Activated effector memory CD4-positive, alpha-beta T cell treated with Interleukin-2 at 50 U/mL for 16 hours (primary cell): ENCODE measurements around the gene CNPY1.
"Not testable (repeated sequence)": the region's sequence is repeated elsewhere in the genome, so short reads cannot be mapped to it uniquely, and the experiment has no call there.

ENCODE experiments used
- DNase-seq: peaks from one replicate; pipeline ENCODE4 v3.0.0-alpha.2; 2020

Gene CNPY1

GRCh38 chr7:155577509-155577905, 31.1 kb upstream of the CNPY1 start:
- DNase-seq: no peak

- DNase-seq: no peak
Observed at GRCh38 chr7:155576900-155577508, 30.6 kb upstream of the CNPY1 start.

- DNase-seq: no peak
Observed at GRCh38 chr7:155576416-155576815, 30.1 kb upstream of the CNPY1 start.

- DNase-seq: no peak
Observed at GRCh38 chr7:155574556-155575290, 28.4 kb upstream of the CNPY1 start.

- no peak for DNase-seq
Observed at GRCh38 chr7:155571581-155572345, 25.4 kb upstream of the CNPY1 start.

- DNase-seq: no peak
Observed at GRCh38 chr7:155570991-155571390, 24.6 kb upstream of the CNPY1 start.

GRCh38 chr7:155570171-155570958, 24.0 kb upstream of the CNPY1 start:
- no peak for DNase-seq

- no peak for DNase-seq
Observed at GRCh38 chr7:155569681-155570080, 23.3 kb upstream of the CNPY1 start.

GRCh38 chr7:155568842-155569494, 22.6 kb upstream of the CNPY1 start:
- no peak for DNase-seq

GRCh38 chr7:155568333-155568660, 21.9 kb upstream of the CNPY1 start:
- DNase-seq: no peak

GRCh38 chr7:155567646-155568332, 21.4 kb upstream of the CNPY1 start:
- no peak for DNase-seq

- DNase-seq: no peak
Observed at GRCh38 chr7:155566011-155566836, 19.9 kb upstream of the CNPY1 start.

GRCh38 chr7:155565596-155565995, 19.2 kb upstream of the CNPY1 start:
- no peak for DNase-seq

- not testable (repeated sequence) for DNase-seq
Observed at GRCh38 chr7:155562976-155563375, 16.6 kb upstream of the CNPY1 start.

GRCh38 chr7:155562106-155562505, 15.7 kb upstream of the CNPY1 start:
- DNase-seq: no peak

GRCh38 chr7:155560982-155561686, 14.8 kb upstream of the CNPY1 start:
- DNase-seq: no peak

- DNase-seq: no peak
Observed at GRCh38 chr7:155560196-155560885, 14.0 kb upstream of the CNPY1 start.

- DNase-seq: no peak
Observed at GRCh38 chr7:155559519-155560108, 13.3 kb upstream of the CNPY1 start.

GRCh38 chr7:155558961-155559360, 12.6 kb upstream of the CNPY1 start:
- no peak for DNase-seq
